ENCODE data around the gene CACNA1I.
A peak's percentile ranks its signal among the peaks of the same experiment; 100 is the strongest.

Gene CACNA1I

GRCh38 chr22:39535831-39536449, 34.6 kb upstream of the CACNA1I start:
- peak; percentile 12 for DNase-seq

DNA sequence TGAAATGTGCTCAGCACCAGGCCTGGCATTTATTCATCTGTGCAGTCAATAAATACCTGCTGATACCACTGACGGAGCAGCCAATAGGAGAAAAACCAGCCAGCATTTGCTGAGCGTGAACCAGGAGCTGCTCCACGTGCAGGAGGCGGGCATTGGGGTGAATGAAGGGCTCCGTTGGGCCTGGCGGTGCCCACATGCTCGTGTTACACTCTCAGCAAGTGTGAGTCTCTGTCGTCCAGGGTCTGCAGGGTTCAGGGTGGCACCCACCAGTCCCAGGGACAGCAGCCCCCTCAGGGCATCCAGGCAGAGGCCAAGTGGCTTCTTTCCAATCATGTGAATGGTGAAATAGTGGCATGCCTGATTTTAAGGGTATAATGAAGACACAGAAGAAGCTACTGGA, 33.8 kb upstream of the CACNA1I start:
- peak; percentile 16 for DNase-seq

- DNase-seq, result peak; percentile 11
Observed at GRCh38 chr22:39537975-39538374, 32.6 kb upstream of the CACNA1I start.

DNA sequence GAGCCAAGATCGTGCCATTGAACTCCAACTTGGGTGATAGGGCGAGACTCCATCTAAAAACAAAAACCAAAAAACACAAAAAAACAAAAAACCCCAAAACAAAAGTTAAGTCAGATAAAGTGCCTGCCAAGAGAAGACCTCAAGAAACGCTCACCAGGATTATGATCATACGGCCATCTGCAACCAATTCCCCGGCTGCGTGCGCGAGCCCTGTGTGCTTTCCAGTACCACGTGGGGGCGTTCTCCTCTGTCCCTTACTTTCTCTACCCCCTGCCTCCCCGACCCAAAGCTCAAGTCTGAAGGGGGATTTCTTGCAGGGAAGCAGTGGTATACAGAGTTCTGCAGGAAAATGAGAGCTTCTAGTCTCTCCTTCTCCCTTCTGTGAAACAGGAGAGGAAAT, 27.5 kb upstream of the CACNA1I start:
- DNase-seq, result no peak

GRCh38 chr22:39545386-39546365, 24.9 kb upstream of the CACNA1I start:
- no peak for DNase-seq

GRCh38 chr22:39546889-39547586, 23.5 kb upstream of the CACNA1I start:
- no peak for DNase-seq

DNA sequence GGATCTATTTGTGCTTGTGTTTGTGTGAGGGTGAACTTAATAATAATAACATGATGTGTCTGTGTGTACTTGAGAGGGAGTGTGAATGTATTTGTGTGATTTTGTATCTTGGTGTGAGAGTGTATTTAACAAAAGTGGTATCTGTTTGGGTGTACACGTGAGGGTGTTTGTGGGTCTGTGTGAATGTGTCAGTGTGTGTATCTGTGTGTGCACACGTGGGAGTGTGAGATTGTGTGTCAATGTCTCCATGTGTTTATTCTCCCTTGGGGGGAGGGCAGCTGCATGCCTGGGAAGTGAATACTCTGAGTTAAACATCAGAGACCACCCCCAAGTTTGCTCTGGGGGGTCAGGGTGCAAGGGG, 23.0 kb upstream of the CACNA1I start:
- no peak for DNase-seq

- no peak for DNase-seq
Observed at GRCh38 chr22:39553429-39553828, 17.1 kb upstream of the CACNA1I start.

GRCh38 chr22:39554151-39554550, 16.4 kb upstream of the CACNA1I start:
- no peak for DNase-seq

DNA sequence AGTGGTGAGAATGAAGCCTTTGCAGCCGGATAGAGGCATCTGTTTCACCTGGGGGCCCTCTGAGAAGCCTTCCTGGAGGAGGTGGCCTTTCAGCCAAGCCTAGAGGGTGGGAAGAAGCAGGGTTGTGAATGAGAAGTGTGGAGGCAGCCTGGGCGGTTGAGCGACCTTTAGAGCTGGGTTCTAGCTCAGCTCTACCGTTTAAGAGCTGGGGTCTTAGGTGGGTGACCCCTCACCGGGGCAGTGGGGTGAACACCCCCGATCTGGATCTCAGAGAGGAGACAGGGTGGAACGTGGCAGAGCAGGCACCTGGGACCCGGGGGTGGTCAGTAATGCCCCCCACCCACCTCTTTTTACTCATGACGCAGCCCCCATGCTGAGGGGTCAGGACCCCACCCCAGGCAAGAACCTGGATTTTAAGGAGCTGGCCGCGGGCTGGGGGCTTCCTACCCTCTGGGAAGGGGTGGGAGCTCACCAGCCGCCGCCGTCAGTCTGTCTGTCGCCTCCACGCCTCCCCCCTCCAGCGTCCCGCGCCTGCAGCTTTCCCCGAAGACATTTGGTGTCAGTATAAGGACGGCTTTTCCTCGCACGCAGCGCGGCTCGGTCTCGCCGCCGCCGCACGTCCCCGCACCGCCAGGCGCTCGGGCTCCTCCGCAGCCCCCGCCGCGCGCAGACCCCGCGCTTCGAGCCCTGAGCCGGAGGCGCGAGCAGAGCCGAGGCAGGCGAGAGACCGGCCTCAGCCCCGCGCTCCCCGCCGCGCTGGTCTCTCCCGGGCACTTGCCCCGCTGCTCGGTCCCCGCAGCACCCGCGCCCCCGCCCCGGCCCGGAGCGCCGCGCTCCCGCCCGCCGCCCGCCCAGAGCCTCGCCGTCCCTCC, 13.3 kb upstream of the CACNA1I start:
- DNase-seq, result no peak

- DNase-seq, result no peak
Observed at GRCh38 chr22:39558254-39558727, 12.3 kb upstream of the CACNA1I start.

GRCh38 chr22:39558950-39559349, 11.6 kb upstream of the CACNA1I start:
- DNase-seq, result no peak

DNA sequence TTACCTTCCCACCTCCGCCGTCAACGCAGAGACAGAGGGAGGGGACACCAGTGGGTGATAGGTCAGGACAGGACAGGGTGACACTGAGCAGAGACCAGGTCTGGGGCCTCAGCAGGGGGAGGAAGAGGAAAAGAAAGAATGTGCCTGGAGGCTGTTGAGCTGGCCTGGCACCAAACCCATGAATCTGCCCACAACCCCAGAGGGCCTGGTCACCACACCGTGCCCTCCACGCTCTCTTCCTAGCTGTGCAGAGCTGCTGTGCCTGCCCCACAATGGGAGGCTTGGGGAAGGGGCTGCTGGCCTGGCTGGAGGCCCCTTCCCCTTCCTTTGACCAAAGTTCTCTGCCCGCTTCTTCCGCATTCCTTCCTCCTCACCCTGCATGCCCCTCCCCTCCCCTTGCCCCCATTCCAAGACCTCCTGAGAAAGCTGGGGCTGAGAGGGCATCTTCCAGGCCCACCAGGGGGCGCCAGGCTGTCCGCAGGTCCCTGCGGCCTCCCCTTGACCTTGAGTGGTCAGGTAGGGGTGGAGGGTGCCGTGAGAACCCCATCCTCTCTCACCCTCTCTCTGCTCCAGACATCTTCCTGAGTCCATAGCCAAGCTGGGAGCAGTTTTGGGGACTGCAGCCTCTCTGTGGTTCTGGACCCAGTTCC, 11.0 kb upstream of the CACNA1I start:
- DNase-seq, result no peak

DNA sequence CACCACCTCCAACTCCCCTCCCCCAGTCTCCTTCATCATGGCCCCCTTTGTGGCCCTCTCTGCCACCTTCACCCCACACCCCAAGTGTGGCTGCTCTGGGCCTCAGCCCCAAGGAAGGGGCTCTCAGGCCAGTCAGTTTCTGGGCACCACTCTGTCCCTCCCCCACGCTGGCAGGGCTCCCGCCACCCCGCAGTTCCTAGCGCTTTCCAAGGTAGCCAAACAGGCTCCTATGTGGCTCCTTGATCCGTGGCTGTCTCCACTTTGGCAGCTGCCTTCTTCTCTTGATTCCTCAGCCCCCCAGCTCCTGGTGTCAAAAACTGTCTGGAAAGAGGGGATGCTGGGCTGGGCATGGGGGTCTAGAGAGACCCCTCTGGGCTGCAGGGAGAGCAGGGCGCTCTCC, 10.4 kb upstream of the CACNA1I start:
- DNase-seq, result no peak

DNA sequence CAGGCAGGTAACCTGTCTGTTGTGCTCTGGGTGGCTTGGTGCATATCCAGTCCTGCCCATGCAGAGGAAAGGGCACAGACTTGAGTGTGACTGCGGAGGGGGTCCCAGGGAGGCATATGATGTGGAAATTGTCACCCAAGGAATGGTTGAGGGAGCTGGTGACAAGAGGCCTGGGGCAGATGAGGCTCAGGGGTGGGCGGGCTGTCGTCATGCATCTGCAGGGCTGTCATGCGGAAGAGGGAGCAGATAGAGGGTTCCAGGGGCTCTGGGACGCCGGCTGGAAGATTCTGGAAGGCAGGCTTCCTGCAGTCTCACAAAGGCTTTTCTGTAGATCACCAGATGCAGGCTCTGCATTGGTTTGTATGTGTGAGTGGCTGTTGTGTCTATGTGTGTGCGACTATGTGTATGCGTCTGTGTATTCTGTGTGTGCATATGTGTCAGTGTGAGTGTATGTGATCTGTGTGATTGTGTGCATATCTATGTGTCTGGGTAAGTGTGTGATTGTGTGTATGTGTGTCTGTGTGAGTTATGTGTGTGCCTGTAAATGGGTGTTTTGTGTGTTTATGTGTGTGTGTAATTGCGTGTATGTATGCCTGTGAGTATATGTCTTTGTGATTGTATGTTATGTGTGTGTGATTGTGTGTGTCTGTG, 7.6 kb upstream of the CACNA1I start:
- DNase-seq, result no peak

- no peak for DNase-seq
Observed at GRCh38 chr22:39563571-39564428, 6.8 kb upstream of the CACNA1I start.

- DNase-seq, result no peak
Observed at GRCh38 chr22:39565414-39565944, 5.1 kb upstream of the CACNA1I start.

DNA sequence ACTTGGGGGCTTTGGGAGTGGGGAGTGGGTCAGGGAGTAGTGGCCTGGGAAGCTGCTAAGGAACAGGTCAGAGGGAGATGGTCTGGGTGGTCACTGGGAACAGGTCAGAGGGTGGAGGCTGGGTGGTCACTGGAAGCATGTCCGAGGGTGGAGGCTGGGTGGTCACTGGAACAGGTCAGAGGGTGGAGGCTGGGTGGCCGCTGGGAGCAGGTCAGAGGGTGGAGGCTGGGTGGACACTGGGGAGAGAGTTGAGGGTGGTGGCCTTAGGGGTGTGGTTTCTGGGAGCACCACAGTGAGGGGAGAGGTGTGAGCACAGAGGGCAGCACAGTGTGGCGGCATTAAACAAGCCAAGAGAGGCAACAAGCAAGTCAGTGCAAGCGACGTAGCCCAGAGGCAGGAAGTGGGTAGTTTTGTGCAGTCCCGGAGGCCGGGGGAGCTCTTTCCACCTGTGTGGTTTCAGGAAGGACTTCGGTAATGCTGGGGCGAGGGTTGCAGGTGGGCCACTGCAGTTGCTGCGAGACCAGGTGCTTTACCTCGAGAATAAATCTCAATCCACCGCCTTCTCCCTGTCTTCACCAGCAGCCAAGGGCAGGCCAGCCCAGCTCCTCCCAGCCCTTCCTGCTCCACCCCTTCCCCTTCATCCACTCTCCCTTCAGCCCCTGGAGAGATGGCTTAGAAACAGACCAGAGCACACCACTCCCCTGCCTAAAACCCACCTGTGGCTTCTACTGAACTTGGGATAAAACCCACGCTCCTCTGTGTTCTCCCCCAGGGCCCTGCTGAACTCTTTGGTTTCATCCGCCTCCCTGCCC, 3.2 kb upstream of the CACNA1I start:
- DNase-seq, result no peak

- DNase-seq, result no peak
Observed at GRCh38 chr22:39568278-39568981, 2.1 kb upstream of the CACNA1I start.

All from right hindlimb (tissue), 1 donor.